ENCODE measurements around the gene JTB.

Gene JTB

GRCh38 chr1:153958961-153959260 lies 18.6 kb downstream of the JTB start:
- no peak overlapping the region for H4K8ac ChIP-seq (ENCODE audit: low read depth, low read length)
- no peak overlapping the region for H4K12ac ChIP-seq (ENCODE audit: low read depth, low read length)
- peaks cover 15 to 17% of the 10 kb centered on the region in 2 experiments for H3K4me1 ChIP-seq (ENCODE audit: control insufficient read depth in 1 of 2, insufficient read depth in 2 of 2, low read length in 2 of 2)
- no peaks in the 10 kb centered on the region for H3K27me3 ChIP-seq (ENCODE audit: insufficient read depth, low read length)
- no peak overlapping the region for H4K91ac ChIP-seq (ENCODE audit: low read depth, low read length)
- H2BK12ac ChIP-seq (ENCODE audit: low read length), result no peak overlapping the region
- no peak overlapping the region for H3K23ac ChIP-seq (ENCODE audit: low read length)
- peaks cover 24% of the 10 kb centered on the region for H3K79me1 ChIP-seq (ENCODE audit: low read length)
- H3K4ac ChIP-seq (ENCODE audit: low read depth, low read length), result no peak overlapping the region
- H3K27ac ChIP-seq (ENCODE audit: low read depth, low read length), result no peak overlapping the region
- no peak overlapping the region for H2BK5ac ChIP-seq (ENCODE audit: low read depth, low read length, poor library complexity)
- H3K9ac ChIP-seq (ENCODE audit: low read length), result no peak overlapping the region
- H3K36me3 ChIP-seq (ENCODE audit: control insufficient read depth in 1 of 2, insufficient read depth in 2 of 2, low read length in 2 of 2), result peaks cover 22 to 31% of the 10 kb centered on the region in 2 experiments
- WGBS (ENCODE audit: extremely low coverage, insufficient coverage, insufficient read length), result no CpG with 5 or more reads among the region's 4 CpGs
- H3K9me3 ChIP-seq (ENCODE audit: insufficient read depth, low read depth, low read length), result no peaks in the 10 kb centered on the region
- peak in 1 of 2 donors; percentile 5 for DNase-seq
- no peak overlapping the region for H3K14ac ChIP-seq (ENCODE audit: low read length)
- no peak overlapping the region for H2AK5ac ChIP-seq (ENCODE audit: low read length)
- no peak overlapping the region for H3K18ac ChIP-seq (ENCODE audit: low read length)
- H3K4me2 ChIP-seq (ENCODE audit: low read length), result peak overlapping the region; percentile 43
- H3K79me2 ChIP-seq (ENCODE audit: control insufficient read depth, insufficient read depth, low read length, poor library complexity), result peaks cover 33% of the 10 kb centered on the region
- no peak overlapping the region for H3K4me3 ChIP-seq (ENCODE audit: low read depth, low read length)
- no peak overlapping the region for H2BK120ac ChIP-seq (ENCODE audit: insufficient read depth, low read length, poor library complexity)
- H2AFZ ChIP-seq (ENCODE audit: insufficient read depth, low read length, poor library complexity), result no peak overlapping the region

- Histone ChIP-seq H2BK12ac (ENCODE audit: low read length) (no peak within 1 kb of the TSS), H4K12ac (ENCODE audit: low read depth, low read length) (peak within 1 kb of the TSS; percentile 82), H3K9me3 (ENCODE audit: insufficient read depth, low read depth, low read length) (no peaks in the 10 kb centered on the region), H2BK120ac (ENCODE audit: insufficient read depth, low read length, poor library complexity) (peak within 1 kb of the TSS; percentile 62), H2AK5ac (ENCODE audit: low read length) (peak within 1 kb of the TSS; percentile 42), H2BK5ac (ENCODE audit: low read depth, low read length, poor library complexity) (peak within 1 kb of the TSS; percentile 84), H3K4me1 (ENCODE audit: control insufficient read depth in 1 of 2, insufficient read depth in 2 of 2, low read length in 2 of 2) (peaks cover 15 to 17% of the 10 kb centered on the region in 2 experiments), H4K91ac (ENCODE audit: low read depth, low read length) (peak within 1 kb of the TSS; percentile 94), H3K79me1 (ENCODE audit: low read length) (peaks cover 21% of the 10 kb centered on the region), H3K9ac (ENCODE audit: low read length) (peak within 1 kb of the TSS; percentile 93), H3K4ac (ENCODE audit: low read depth, low read length) (peak within 1 kb of the TSS; percentile 92), H3K4me2 (ENCODE audit: low read length) (peak within 1 kb of the TSS; percentile 99), H3K27ac (ENCODE audit: low read depth, low read length) (peak within 1 kb of the TSS; percentile 81), H2AFZ (ENCODE audit: insufficient read depth, low read length, poor library complexity) (peak within 1 kb of the TSS; percentile 61), H3K14ac (ENCODE audit: low read length) (peak within 1 kb of the TSS; percentile 90), H3K79me2 (ENCODE audit: control insufficient read depth, insufficient read depth, low read length, poor library complexity) (peaks cover 33% of the 10 kb centered on the region), H3K18ac (ENCODE audit: low read length) (peak within 1 kb of the TSS; percentile 77), H4K8ac (ENCODE audit: low read depth, low read length) (peak within 1 kb of the TSS; percentile 87), H3K27me3 (ENCODE audit: insufficient read depth, low read length) (no peaks in the 10 kb centered on the region), H3K23ac (ENCODE audit: low read length) (peak within 1 kb of the TSS; percentile 0), H3K36me3 (ENCODE audit: control insufficient read depth in 1 of 2, insufficient read depth in 2 of 2, low read length in 2 of 2) (peaks cover 25 to 36% of the 10 kb centered on the region in 2 experiments), H3K4me3 (ENCODE audit: low read depth, low read length) (peak within 1 kb of the TSS; percentile 92)
- WGBS (ENCODE audit: extremely low coverage, insufficient coverage, insufficient read length), result no CpG with 5 or more reads among the region's 75 CpGs
- peak; percentile 98 to 99 for DNase-seq
These were observed 19.1 kb downstream of the JTB start, which contains the start of gene CRTC2 for GRCh38 chr1:153958111-153958960. Gene CRTC2 (minus strand): TSS chr1:153958612. CDS start chr1:153958497, 115 bp downstream.

GRCh38 chr1:153957744-153958110 lies 19.7 kb downstream of the JTB start:
- Histone ChIP-seq H2BK12ac (ENCODE audit: low read length) (no peak overlapping the region), H3K36me3 (ENCODE audit: control insufficient read depth in 1 of 2, insufficient read depth in 2 of 2, low read length in 2 of 2) (peaks cover 29 to 39% of the 10 kb centered on the region in 2 experiments), H2BK5ac (ENCODE audit: low read depth, low read length, poor library complexity) (peak overlapping the region; percentile 51), H3K14ac (ENCODE audit: low read length) (peak overlapping the region; percentile 90), H3K4me2 (ENCODE audit: low read length) (peak overlapping the region; percentile 99), H3K79me1 (ENCODE audit: low read length) (peaks cover 15% of the 10 kb centered on the region), H3K9ac (ENCODE audit: low read length) (peak overlapping the region; percentile 93), H3K27me3 (ENCODE audit: insufficient read depth, low read length) (no peaks in the 10 kb centered on the region), H3K18ac (ENCODE audit: low read length) (peak overlapping the region; percentile 77), H3K4me1 (ENCODE audit: control insufficient read depth in 1 of 2, insufficient read depth in 2 of 2, low read length in 2 of 2) (peaks cover 15 to 17% of the 10 kb centered on the region in 2 experiments), H3K4me3 (ENCODE audit: low read depth, low read length) (peak overlapping the region; percentile 92), H2BK120ac (ENCODE audit: insufficient read depth, low read length, poor library complexity) (no peak overlapping the region), H3K79me2 (ENCODE audit: control insufficient read depth, insufficient read depth, low read length, poor library complexity) (peaks cover 27% of the 10 kb centered on the region), H2AK5ac (ENCODE audit: low read length) (peak overlapping the region; percentile 42), H2AFZ (ENCODE audit: insufficient read depth, low read length, poor library complexity) (peak overlapping the region; percentile 61), H4K8ac (ENCODE audit: low read depth, low read length) (peak overlapping the region; percentile 87), H3K4ac (ENCODE audit: low read depth, low read length) (peak overlapping the region; percentile 92), H3K23ac (ENCODE audit: low read length) (peak overlapping the region; percentile 0), H4K91ac (ENCODE audit: low read depth, low read length) (peak overlapping the region; percentile 94), H3K9me3 (ENCODE audit: insufficient read depth, low read depth, low read length) (no peaks in the 10 kb centered on the region), H3K27ac (ENCODE audit: low read depth, low read length) (peak overlapping the region; percentile 81), H4K12ac (ENCODE audit: low read depth, low read length) (peak overlapping the region; percentile 82)
- WGBS (ENCODE audit: extremely low coverage, insufficient coverage, insufficient read length), result no CpG with 5 or more reads among the region's 13 CpGs
- DNase-seq, result peak in 1 of 2 donors; percentile 8

- H2BK120ac ChIP-seq (ENCODE audit: insufficient read depth, low read length, poor library complexity), result no peak overlapping the region
- peaks cover 9% of the 10 kb centered on the region for H3K79me1 ChIP-seq (ENCODE audit: low read length)
- peaks cover 21% of the 10 kb centered on the region for H3K79me2 ChIP-seq (ENCODE audit: control insufficient read depth, insufficient read depth, low read length, poor library complexity)
- H2AK5ac ChIP-seq (ENCODE audit: low read length), result no peak overlapping the region
- no peak overlapping the region for H3K18ac ChIP-seq (ENCODE audit: low read length)
- H3K14ac ChIP-seq (ENCODE audit: low read length), result peak overlapping the region; percentile 90
- H2AFZ ChIP-seq (ENCODE audit: insufficient read depth, low read length, poor library complexity), result peak overlapping the region; percentile 13
- H3K4ac ChIP-seq (ENCODE audit: low read depth, low read length), result peak overlapping the region; percentile 92
- H3K4me3 ChIP-seq (ENCODE audit: low read depth, low read length), result peak overlapping the region; percentile 92
- no peak overlapping the region for H2BK12ac ChIP-seq (ENCODE audit: low read length)
- peak in 1 of 2 donors; percentile 6 for DNase-seq
- H3K36me3 ChIP-seq (ENCODE audit: control insufficient read depth in 1 of 2, insufficient read depth in 2 of 2, low read length in 2 of 2), result peaks cover 34 to 44% of the 10 kb centered on the region in 2 experiments
- H3K23ac ChIP-seq (ENCODE audit: low read length), result peak overlapping the region; percentile 23
- H4K91ac ChIP-seq (ENCODE audit: low read depth, low read length), result no peak overlapping the region
- H4K8ac ChIP-seq (ENCODE audit: low read depth, low read length), result peak overlapping the region; percentile 87
- H3K27ac ChIP-seq (ENCODE audit: low read depth, low read length), result peak overlapping the region; percentile 28
- WGBS (ENCODE audit: extremely low coverage, insufficient coverage, insufficient read length), result no CpG with 5 or more reads among the region's 6 CpGs
- peak overlapping the region; percentile 93 for H3K9ac ChIP-seq (ENCODE audit: low read length)
- H3K4me1 ChIP-seq (ENCODE audit: control insufficient read depth in 1 of 2, insufficient read depth in 2 of 2, low read length in 2 of 2), result peaks cover 13 to 14% of the 10 kb centered on the region in 2 experiments
- peak overlapping the region; percentile 99 for H3K4me2 ChIP-seq (ENCODE audit: low read length)
- H3K27me3 ChIP-seq (ENCODE audit: insufficient read depth, low read length), result no peaks in the 10 kb centered on the region
- no peak overlapping the region for H2BK5ac ChIP-seq (ENCODE audit: low read depth, low read length, poor library complexity)
- no peaks in the 10 kb centered on the region for H3K9me3 ChIP-seq (ENCODE audit: insufficient read depth, low read depth, low read length)
- H4K12ac ChIP-seq (ENCODE audit: low read depth, low read length), result no peak overlapping the region
These were observed 20.3 kb downstream of the JTB start for GRCh38 chr1:153956997-153957715.

Measured in trophoblast cell (in vitro differentiated cells and primary cell).